ENCODE results near the gene SEC24B. TPM values are rescaled to one million over a fixed set of nuclear protein-coding genes. Genes with fewer than 3 reads are reported as not detected.
A peak's percentile ranks its signal among the peaks of the same experiment; 100 is the strongest.

The SEC24B gene
- total and polyA plus RNA-seq, 3 experiments from 2014 or later, result 17.6 to 29.5 (median 27.7) TPM

GRCh38 chr4:109406337-109406931 lies 27.2 kb upstream of the SEC24B start:
- H3K4me3 Mint-ChIP-seq, result no peak overlapping the region
- no peaks in the 10 kb centered on the region for H3K4me1 Mint-ChIP-seq
- Histone ChIP-seq H3K4me1 (ENCODE audit: insufficient read depth, low read length) (no peaks in the 10 kb centered on the region), H3K9me3 (ENCODE audit: low read length) (no peaks in the 10 kb centered on the region), H3K27me3 (ENCODE audit: insufficient read depth, low read length, poor library complexity, severe bottlenecking) (no peaks in the 10 kb centered on the region), H3K27ac (ENCODE audit: low read depth, low read length) (no peak overlapping the region), H3K36me3 (ENCODE audit: insufficient read depth, low read length) (no peaks in the 10 kb centered on the region), H3K4me3 (ENCODE audit: low read length) (no peak overlapping the region)
- H3K27me3 Mint-ChIP-seq, result peaks cover 0 to 5% of the 10 kb centered on the region in 2 donors
- H3K36me3 Mint-ChIP-seq, result no peaks in the 10 kb centered on the region
- no peaks in the 10 kb centered on the region for H3K9me3 Mint-ChIP-seq
- ChIA-PET POLR2A (no interaction called here), CTCF (interaction anchor here (0.7 kb wide), 1 partner anchor 12 kb away, joined by 3 read pairs; no protein-coding TSS in a partner anchor)
- peak in 2 of 5 donors; percentile 25 to 45 for DNase-seq
- no peak overlapping the region for H3K27ac Mint-ChIP-seq

DNA sequence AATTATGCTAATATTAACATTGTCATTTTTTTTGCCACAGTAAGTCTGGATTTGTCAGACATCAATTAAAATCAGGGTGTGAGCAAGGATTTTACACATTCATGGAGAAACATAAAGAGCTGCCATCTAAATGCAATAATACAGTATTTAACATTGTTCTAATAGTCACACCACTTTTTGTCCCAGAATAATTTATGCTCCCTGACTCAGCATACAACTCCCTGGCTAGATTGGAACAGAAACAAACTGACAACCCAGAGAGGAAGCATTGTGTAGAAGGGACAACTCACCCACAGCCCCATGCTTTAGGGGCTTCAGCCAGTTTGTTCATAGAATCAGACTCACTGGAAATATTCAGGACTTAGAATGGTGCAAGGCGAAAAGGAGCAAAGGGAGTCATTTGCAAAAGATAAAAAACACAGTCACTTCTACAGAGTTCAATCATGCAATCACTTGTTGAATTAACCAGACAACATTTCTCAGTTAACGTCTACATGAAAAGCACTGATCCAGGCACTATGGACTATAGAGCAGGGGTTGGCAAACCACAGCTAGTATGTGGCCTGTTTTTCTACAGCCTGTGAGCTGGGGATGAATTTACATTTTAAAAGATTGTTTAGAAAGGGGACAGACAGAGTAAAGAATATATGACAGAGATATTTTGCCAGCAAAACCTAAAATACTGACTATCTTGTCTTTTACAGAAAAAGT lies 26.4 kb upstream of the SEC24B start:
- H3K27ac Mint-ChIP-seq, result no peak overlapping the region
- ChIA-PET CTCF (interaction anchor here (1.5 kb wide), 1 partner anchor 1109 kb away, joined by 3 read pairs; no protein-coding TSS in a partner anchor), POLR2A (no interaction called here)

DNA sequence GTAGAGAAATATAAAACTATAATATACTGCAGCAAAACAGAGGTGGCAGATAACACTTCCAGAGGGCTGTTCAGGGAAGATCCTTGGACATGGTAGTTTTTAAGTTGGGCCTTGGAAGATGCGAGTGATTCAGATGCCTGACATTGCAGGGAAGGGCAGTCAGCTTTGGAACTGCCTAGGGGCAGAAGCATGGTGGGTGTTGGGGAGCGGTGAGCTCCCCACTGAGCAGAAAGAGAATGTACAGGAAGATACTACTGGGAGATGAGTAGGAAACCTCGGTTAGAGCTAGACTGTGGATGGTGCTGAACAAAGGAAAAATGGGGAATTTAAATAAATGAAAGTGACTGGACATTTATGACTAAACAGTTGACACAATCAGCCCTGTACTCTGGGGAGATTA lies 24.9 kb upstream of the SEC24B start:
- no peak overlapping the region for H3K27ac Mint-ChIP-seq
- Histone ChIP-seq H3K27ac (ENCODE audit: low read depth, low read length) (no peak overlapping the region), H3K36me3 (ENCODE audit: insufficient read depth, low read length) (no peaks in the 10 kb centered on the region), H3K27me3 (ENCODE audit: insufficient read depth, low read length, poor library complexity, severe bottlenecking) (no peaks in the 10 kb centered on the region), H3K9me3 (ENCODE audit: low read length) (no peaks in the 10 kb centered on the region), H3K4me1 (ENCODE audit: insufficient read depth, low read length) (no peaks in the 10 kb centered on the region), H3K4me3 (ENCODE audit: low read length) (no peak overlapping the region)
- H3K27me3 Mint-ChIP-seq, result peaks cover 0 to 5% of the 10 kb centered on the region in 2 donors
- no peaks in the 10 kb centered on the region for H3K4me1 Mint-ChIP-seq
- H3K36me3 Mint-ChIP-seq, result no peaks in the 10 kb centered on the region
- H3K9me3 Mint-ChIP-seq, result no peaks in the 10 kb centered on the region
- ChIA-PET CTCF (interaction anchor here (1.5 kb wide), 1 partner anchor 1108 kb away, joined by 3 read pairs; no protein-coding TSS in a partner anchor), POLR2A (no interaction called here)
- DNase-seq, result no peak
- no peak overlapping the region for H3K4me3 Mint-ChIP-seq

More for the DNA sequence above, 26.4 kb upstream of the SEC24B start:
- DNase-seq, result no peak
- H3K4me3 Mint-ChIP-seq, result no peak overlapping the region
- Histone ChIP-seq H3K9me3 (ENCODE audit: low read length) (no peaks in the 10 kb centered on the region), H3K4me3 (ENCODE audit: low read length) (no peak overlapping the region), H3K4me1 (ENCODE audit: insufficient read depth, low read length) (no peaks in the 10 kb centered on the region), H3K36me3 (ENCODE audit: insufficient read depth, low read length) (no peaks in the 10 kb centered on the region), H3K27ac (ENCODE audit: low read depth, low read length) (no peak overlapping the region), H3K27me3 (ENCODE audit: insufficient read depth, low read length, poor library complexity, severe bottlenecking) (no peaks in the 10 kb centered on the region)
- H3K36me3 Mint-ChIP-seq, result no peaks in the 10 kb centered on the region
- H3K9me3 Mint-ChIP-seq, result no peaks in the 10 kb centered on the region
- H3K4me1 Mint-ChIP-seq, result no peaks in the 10 kb centered on the region
- peaks cover 0 to 5% of the 10 kb centered on the region in 2 donors for H3K27me3 Mint-ChIP-seq

DNA sequence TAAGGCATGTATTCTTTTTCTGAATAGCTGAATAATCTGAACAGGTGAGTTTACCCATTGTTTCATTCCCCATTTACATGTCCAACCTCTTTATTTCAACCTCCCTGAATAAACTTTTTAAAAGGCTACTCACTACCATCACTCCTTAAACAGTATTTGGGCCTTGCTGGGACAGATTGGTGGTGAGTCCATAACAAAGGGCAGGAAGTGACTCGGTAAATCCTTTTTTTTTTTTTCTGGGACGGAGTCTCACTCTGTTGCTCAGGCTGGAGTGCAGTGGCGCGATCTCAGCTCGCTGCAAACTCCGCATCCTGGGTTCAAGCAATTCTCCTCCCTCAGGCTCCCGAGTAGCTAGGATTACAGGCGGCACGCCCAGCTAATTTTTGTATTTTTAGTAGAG lies 23.4 kb upstream of the SEC24B start:
- H3K4me3 ChIP-seq (ENCODE audit: low read length), result no peak overlapping the region
- ChIA-PET POLR2A (no interaction called here), CTCF (no interaction called here)
- H3K27me3 ChIP-seq (ENCODE audit: insufficient read depth, low read length, poor library complexity, severe bottlenecking), result no peaks in the 10 kb centered on the region
- no peaks in the 10 kb centered on the region for H3K9me3 Mint-ChIP-seq
- no peaks in the 10 kb centered on the region for H3K9me3 ChIP-seq (ENCODE audit: low read length)
- no peak for DNase-seq
- no peaks in the 10 kb centered on the region for H3K4me1 ChIP-seq (ENCODE audit: insufficient read depth, low read length)
- H3K27ac ChIP-seq (ENCODE audit: low read depth, low read length), result no peak overlapping the region
- no peaks in the 10 kb centered on the region for H3K36me3 ChIP-seq (ENCODE audit: insufficient read depth, low read length)
- H3K36me3 Mint-ChIP-seq, result no peaks in the 10 kb centered on the region
- no peak overlapping the region for H3K27ac Mint-ChIP-seq
- peaks cover 0 to 2% of the 10 kb centered on the region in 2 donors for H3K27me3 Mint-ChIP-seq
- no peak overlapping the region for H3K4me3 Mint-ChIP-seq
- H3K4me1 Mint-ChIP-seq, result no peaks in the 10 kb centered on the region

- no peaks in the 10 kb centered on the region for H3K36me3 ChIP-seq (ENCODE audit: insufficient read depth, low read length)
- H3K27me3 ChIP-seq (ENCODE audit: insufficient read depth, low read length, poor library complexity, severe bottlenecking), result no peaks in the 10 kb centered on the region
- Mint-ChIP-seq H3K4me3 (no peak overlapping the region), H3K4me1 (no peaks in the 10 kb centered on the region), H3K36me3 (no peaks in the 10 kb centered on the region), H3K27ac (no peak overlapping the region), H3K27me3 (no peaks in the 10 kb centered on the region), H3K9me3 (no peaks in the 10 kb centered on the region)
- POLR2A ChIA-PET, result no interaction called here
- H3K9me3 ChIP-seq (ENCODE audit: low read length), result no peaks in the 10 kb centered on the region
- DNase-seq, result no peak
- no peak overlapping the region for H3K27ac ChIP-seq (ENCODE audit: low read depth, low read length)
- H3K4me1 ChIP-seq (ENCODE audit: insufficient read depth, low read length), result no peaks in the 10 kb centered on the region
- H3K4me3 ChIP-seq (ENCODE audit: low read length), result no peak overlapping the region
- CTCF ChIA-PET, result no interaction called here
Measured at GRCh38 chr4:109410776-109411175, 22.8 kb upstream of the SEC24B start.

GRCh38 chr4:109411964-109412363 lies 21.7 kb upstream of the SEC24B start:
- POLR2A ChIA-PET, result no interaction called here
- H3K4me1 Mint-ChIP-seq, result no peaks in the 10 kb centered on the region
- CTCF ChIA-PET, result interaction anchor here (1.3 kb wide), 1 partner anchor 10 kb away, joined by 4 read pairs; no protein-coding TSS in a partner anchor
- no peak overlapping the region for H3K4me3 Mint-ChIP-seq
- H3K36me3 Mint-ChIP-seq, result peaks cover 0 to 2% (median 0%) of the 10 kb centered on the region in 3 donors
- no peaks in the 10 kb centered on the region for H3K27me3 Mint-ChIP-seq
- peak overlapping the region in 1 of 8 donors; percentile 19 for H3K27ac Mint-ChIP-seq
- no peaks in the 10 kb centered on the region for H3K4me1 ChIP-seq (ENCODE audit: insufficient read depth, low read length)
- H3K4me3 ChIP-seq (ENCODE audit: low read length), result no peak overlapping the region
- no peaks in the 10 kb centered on the region for H3K9me3 Mint-ChIP-seq
- no peaks in the 10 kb centered on the region for H3K36me3 ChIP-seq (ENCODE audit: insufficient read depth, low read length)
- no peaks in the 10 kb centered on the region for H3K9me3 ChIP-seq (ENCODE audit: low read length)
- DNase-seq, result no peak
- H3K27me3 ChIP-seq (ENCODE audit: insufficient read depth, low read length, poor library complexity, severe bottlenecking), result no peaks in the 10 kb centered on the region
- no peak overlapping the region for H3K27ac ChIP-seq (ENCODE audit: low read depth, low read length)

GRCh38 chr4:109412776-109413175 lies 20.8 kb upstream of the SEC24B start:
- Mint-ChIP-seq H3K4me1 (no peaks in the 10 kb centered on the region), H3K27ac (no peak overlapping the region), H3K36me3 (peaks cover 0 to 2% (median 0%) of the 10 kb centered on the region in 3 donors), H3K4me3 (no peak overlapping the region), H3K27me3 (no peaks in the 10 kb centered on the region), H3K9me3 (no peaks in the 10 kb centered on the region)
- no peaks in the 10 kb centered on the region for H3K9me3 ChIP-seq (ENCODE audit: low read length)
- no peaks in the 10 kb centered on the region for H3K36me3 ChIP-seq (ENCODE audit: insufficient read depth, low read length)
- ChIA-PET POLR2A (no interaction called here), CTCF (no interaction called here)
- H3K27ac ChIP-seq (ENCODE audit: low read depth, low read length), result no peak overlapping the region
- H3K4me3 ChIP-seq (ENCODE audit: low read length), result no peak overlapping the region
- no peak for DNase-seq
- no peaks in the 10 kb centered on the region for H3K27me3 ChIP-seq (ENCODE audit: insufficient read depth, low read length, poor library complexity, severe bottlenecking)
- no peaks in the 10 kb centered on the region for H3K4me1 ChIP-seq (ENCODE audit: insufficient read depth, low read length)

- Mint-ChIP-seq H3K36me3 (peaks cover 0 to 2% (median 0%) of the 10 kb centered on the region in 3 donors), H3K4me3 (no peak overlapping the region), H3K9me3 (no peaks in the 10 kb centered on the region), H3K27me3 (no peaks in the 10 kb centered on the region), H3K27ac (no peak overlapping the region), H3K4me1 (no peaks in the 10 kb centered on the region)
- no peaks in the 10 kb centered on the region for H3K4me1 ChIP-seq (ENCODE audit: insufficient read depth, low read length)
- H3K27ac ChIP-seq (ENCODE audit: low read depth, low read length), result no peak overlapping the region
- CTCF ChIA-PET, result interaction anchor here (1.2 kb wide), 1 partner anchor 18 kb away, joined by 5 read pairs; the partner anchor contains the start of gene SEC24B
- no peaks in the 10 kb centered on the region for H3K9me3 ChIP-seq (ENCODE audit: low read length)
- POLR2A ChIA-PET, result interaction anchor here (0.6 kb wide), 1 partner anchor 1699 kb away, joined by 6 read pairs; no protein-coding TSS in a partner anchor
- no peaks in the 10 kb centered on the region for H3K36me3 ChIP-seq (ENCODE audit: insufficient read depth, low read length)
- H3K4me3 ChIP-seq (ENCODE audit: low read length), result no peak overlapping the region
- no peaks in the 10 kb centered on the region for H3K27me3 ChIP-seq (ENCODE audit: insufficient read depth, low read length, poor library complexity, severe bottlenecking)
- no peak for DNase-seq
Measured at GRCh38 chr4:109414938-109415337, 18.7 kb upstream of the SEC24B start.

Measured in CD8-positive, alpha-beta memory T cell (primary cell).